ENCODE results near the gene C1orf21. TPM values are rescaled to one million over a fixed set of nuclear protein-coding genes. Genes with fewer than 3 reads are reported as not detected.
A peak's percentile ranks its signal among the peaks of the same experiment; 100 is the strongest.

The C1orf21 gene
- total and polyA plus RNA-seq, 2 of the 4 experiments (the other 2 are of a cell fraction) = 6.4 to 9.9 TPM

DNA sequence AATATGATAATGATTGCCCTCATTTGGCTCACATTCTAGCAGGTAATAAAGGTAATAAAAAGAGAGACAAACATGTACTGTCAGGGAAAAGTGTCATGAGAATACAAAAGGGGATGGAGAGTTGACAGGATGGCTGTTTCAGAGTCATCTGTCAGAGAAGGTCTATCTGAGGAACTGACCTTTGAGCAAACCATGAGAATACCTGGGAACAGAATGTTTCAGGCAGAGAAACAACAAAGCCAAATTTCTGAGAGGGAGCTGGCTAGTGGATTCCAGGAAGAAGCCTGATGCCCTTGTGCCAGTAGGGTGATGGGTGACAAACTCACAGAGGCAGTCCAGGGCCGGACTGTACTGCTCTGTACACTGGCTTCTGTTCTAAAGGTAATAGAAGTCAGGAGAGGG, 107.2 kb downstream of the C1orf21 start:
- in situ Hi-C loops (cut with MboI; ENCODE audit: low sequenced_read_pairs) (no loop called here), dilution Hi-C loops (cut with HindIII; ENCODE audit: low sequenced_read_pairs, unreplicated experiment) (no loop called here)
- CTCF ChIA-PET = no interaction called here

More for the DNA sequence above, 107.2 kb downstream of the C1orf21 start:
- Histone ChIP-seq H4K5ac (ENCODE audit: low read depth, low read length) (no peak overlapping the region), H2AFZ (replicated peaks; ENCODE audit: low read length, poor library complexity) (no peak overlapping the region), H4K20me1 (ENCODE audit: insufficient read depth, low read length) (no peaks in the 10 kb centered on the region), H3K4me1 (ENCODE audit: control insufficient read depth, insufficient read depth, low read length) (peaks cover 9% of the 10 kb centered on the region), H3K9ac (ENCODE audit: low read depth, low read length) (no peak overlapping the region), H2AK9ac (replicated peaks; ENCODE audit: low read depth, low read length, poor library complexity) (no peak overlapping the region), H3K18ac (ENCODE audit: low read depth, low read length) (no peak overlapping the region), H3K27me3 (ENCODE audit: control insufficient read depth, insufficient read depth, low read length) (no peaks in the 10 kb centered on the region), H3K14ac (replicated peaks; ENCODE audit: low read depth, low read length) (0 out of 2 replicates have a peak overlapping the region, but pooled peaks have one; percentile 24), H2BK120ac (ENCODE audit: low read depth, low read length) (no peak overlapping the region), H2BK15ac (ENCODE audit: low read depth, low read length) (no peak overlapping the region), H3K56ac (ENCODE audit: extremely low read depth, insufficient read depth, low read length) (no peak overlapping the region), H4K8ac (ENCODE audit: low read depth in 2 of 2, low read length in 2 of 2) (no peak overlapping the region), H3K27ac (ENCODE audit: insufficient read depth, low read length) (no peak overlapping the region), H3K23ac (ENCODE audit: low read depth, low read length) (0 out of 2 replicates have a peak overlapping the region, but pooled peaks have one; percentile 61), H4K91ac (ENCODE audit: insufficient read depth, low read depth, low read length) (no peak overlapping the region), H3K4me3 (ENCODE audit: insufficient read depth, low read depth, low read length) (no peak overlapping the region), H2BK5ac (ENCODE audit: low read depth, low read length, poor library complexity, severe bottlenecking) (no peak overlapping the region), H3K4ac (ENCODE audit: low read depth, low read length) (no peak overlapping the region), H3K4me2 (ENCODE audit: low read depth, low read length) (no peak overlapping the region), H2AK5ac (ENCODE audit: low read depth, low read length) (no peak overlapping the region), H3K79me1 (ENCODE audit: low read depth in 1 of 2, low read length in 2 of 2) (peaks cover 4 to 31% of the 10 kb centered on the region in 2 experiments; a peak in 3 of 4 replicates), H2BK20ac (ENCODE audit: low read depth, low read length) (no peak overlapping the region), H3K9me3 (ENCODE audit: control insufficient read depth, insufficient read depth, low read length) (no peaks in the 10 kb centered on the region), H3K36me3 (ENCODE audit: control insufficient read depth, insufficient read depth, low read length) (no peaks in the 10 kb centered on the region), H3K9me1 (ENCODE audit: insufficient read depth, low read length) (peaks cover 9% of the 10 kb centered on the region)
- ATAC-seq (ENCODE audit: low read depth) (no peak), DNase-seq (no peak)
- TF ChIP-seq MAZ (IDR thresholded peaks at IDR 0.05; ENCODE audit: borderline replicate concordance, low read depth, low read length) = no peak
- 83% methylated on average over 1 of the region's 1 CpG; no CpG with 5 or more reads in 1 of the 2 experiments for WGBS, 2 experiments (ENCODE audit: extremely low coverage in 2 of 2, insufficient read length in 1 of 2)
- intact Hi-C loops (cut with micrococcal nuclease) = no loop called here
- POLR2A ChIA-PET (ENCODE audit: unreplicated experiment) = no interaction called here
- no TSS peak for BruUV-seq (replicated peaks)
